Measurements from ENCODE around the gene ZNF253. TPM values are rescaled to one million over a fixed set of nuclear protein-coding genes. Genes with fewer than 3 reads are reported as not detected.
"Not testable (repeated sequence)": the region's sequence is repeated elsewhere in the genome, so short reads cannot be mapped to it uniquely, and the experiment has no call there.

Gene ZNF253
- total RNA-seq, 4 donors from 2014 or later = 25.7 to 31.6 (median 27.2) TPM

GRCh38 chr19:19821366-19821951, 44.2 kb upstream of the ZNF253 start, which contains the start of gene ZNF506:
TSS of gene ZNF506 (minus strand) at chr19:19821750. CDS start at chr19:19821603, 147 bp downstream.
- Histone ChIP-seq H3K4me1 (peaks cover 28 to 37% of the 10 kb centered on the region in 2 donors), H3K27me3 (no peaks in the 10 kb centered on the region), H3K27ac (peak within 1 kb of the TSS; percentile 82 to 90 (median 87)), H3K36me3 (no peaks in the 10 kb centered on the region), H3K4me3 (replicated peaks in 1 of 3) (peak within 1 kb of the TSS; percentile 59 to 92 (median 74)), H3K9me3 (no peaks in the 10 kb centered on the region)
- intact Hi-C loops (cut with DNase I) = loop anchor here (2.0 kb wide), 1 partner anchor 45 kb away; no protein-coding TSS in a partner anchor
- peak; percentile 100 for DNase-seq
- WGBS, 2 donors = 0 to 2% methylated on average over 19 to 20 of the region's 28 CpGs
- TF ChIP-seq CTCF (IDR thresholded peaks at IDR 0.05) = no peak
- peak in 1 of 2 donors; percentile 96 for TF ChIP-seq POLR2A (IDR thresholded peaks at IDR 0.05)

GRCh38 chr19:19821976-19822375, 43.7 kb upstream of the ZNF253 start:
- not testable (repeated sequence) for H3K9me3 ChIP-seq, H3K27me3 ChIP-seq, H3K36me3 ChIP-seq
- DNase-seq = peak; percentile 17 to 31
- 3 to 8% methylated on average over 11 of the region's 11 CpGs for WGBS, 2 donors
- H3K27ac ChIP-seq = peak overlapping the region; percentile 82 to 90 (median 87)
- intact Hi-C loops (cut with DNase I) = loop anchor here (2.0 kb wide), 1 partner anchor 45 kb away; no protein-coding TSS in a partner anchor
- peaks cover 26 to 36% of the 10 kb centered on the region in 2 donors for H3K4me1 ChIP-seq
- peak overlapping the region in 2 of 3 donors; percentile 59 to 74 for H3K4me3 ChIP-seq (replicated peaks in 1 of 3)

GRCh38 chr19:19823916-19824315, 41.8 kb upstream of the ZNF253 start:
- intact Hi-C loops (cut with DNase I) = no loop called here
- H3K9me3 ChIP-seq = no peaks in the 10 kb centered on the region
- no peak overlapping the region for H3K4me3 ChIP-seq (replicated peaks in 1 of 3)
- peaks cover 15 to 16% of the 10 kb centered on the region in 2 donors for H3K4me1 ChIP-seq
- TF ChIP-seq CTCF (IDR thresholded peaks at IDR 0.05) (no peak), POLR2A (IDR thresholded peaks at IDR 0.05) (no peak)
- no peaks in the 10 kb centered on the region for H3K36me3 ChIP-seq
- no peak for DNase-seq
- no peaks in the 10 kb centered on the region for H3K27me3 ChIP-seq
- WGBS, 2 donors = 81 to 94% methylated on average over 2 of the region's 2 CpGs
- H3K27ac ChIP-seq = no peak overlapping the region

GRCh38 chr19:19826875-19827274, 38.8 kb upstream of the ZNF253 start:
- TF ChIP-seq POLR2A (IDR thresholded peaks at IDR 0.05) = no peak
- TF ChIP-seq CTCF (IDR thresholded peaks at IDR 0.05) = no peak

GRCh38 chr19:19835560-19836038, 30.1 kb upstream of the ZNF253 start:
- no peaks in the 10 kb centered on the region for H3K9me3 ChIP-seq
- DNase-seq = no peak
- no peaks in the 10 kb centered on the region for H3K4me1 ChIP-seq
- H3K36me3 ChIP-seq = no peaks in the 10 kb centered on the region
- TF ChIP-seq POLR2A (IDR thresholded peaks at IDR 0.05) = no peak
- no peak for TF ChIP-seq CTCF (IDR thresholded peaks at IDR 0.05)
- no peaks in the 10 kb centered on the region for H3K27me3 ChIP-seq
- H3K27ac ChIP-seq = no peak overlapping the region
- intact Hi-C loops (cut with DNase I) = loop anchor here (10.0 kb wide), 2 partner anchors 49 to 121 kb away; no protein-coding TSS in a partner anchor
- no peak overlapping the region for H3K4me3 ChIP-seq (replicated peaks in 1 of 3)

More at GRCh38 chr19:19826875-19827274, 38.8 kb upstream of the ZNF253 start:
- Histone ChIP-seq H3K9me3 (no peaks in the 10 kb centered on the region), H3K36me3 (no peaks in the 10 kb centered on the region), H3K27ac (no peak overlapping the region), H3K4me1 (no peaks in the 10 kb centered on the region), H3K4me3 (replicated peaks in 1 of 3) (no peak overlapping the region), H3K27me3 (no peaks in the 10 kb centered on the region)
- intact Hi-C loops (cut with DNase I) = no loop called here
- WGBS, 2 donors = 92 to 93% methylated on average over 11 of the region's 11 CpGs
- DNase-seq = no peak
